GM12892 (cell line): ENCODE results near the gene GRM7.

Source experiments
- DNase-seq: peaks from one replicate; pipeline ENCODE4 v3.0.0; 2011; ENCODE audit not compliant: insufficient read length
- FAIRE-seq: peaks from 2 replicates; lab custom pipeline; 2011; peaks lifted over from hg19 to GRCh38; lab: Jason Lieb, UNC
- POLR2A ChIP-seq: IDR thresholded peaks from 2 replicates; pipeline ENCODE4 v1.6.1; 2011; ENCODE audit warnings: low read depth, low read length, control low read depth
- POLR2AphosphoS5 ChIP-seq: IDR thresholded peaks from 2 replicates; pipeline ENCODE4 v1.6.1; 2011; ENCODE audit warnings: low read depth, low read length, control low read depth
- TAF1 ChIP-seq: IDR thresholded peaks from 2 replicates; pipeline ENCODE4 v1.6.1; 2011; ENCODE audit warnings: low read depth, mild to moderate bottlenecking, control low read depth, low read length, borderline replicate concordance

The GRM7 gene

DNA sequence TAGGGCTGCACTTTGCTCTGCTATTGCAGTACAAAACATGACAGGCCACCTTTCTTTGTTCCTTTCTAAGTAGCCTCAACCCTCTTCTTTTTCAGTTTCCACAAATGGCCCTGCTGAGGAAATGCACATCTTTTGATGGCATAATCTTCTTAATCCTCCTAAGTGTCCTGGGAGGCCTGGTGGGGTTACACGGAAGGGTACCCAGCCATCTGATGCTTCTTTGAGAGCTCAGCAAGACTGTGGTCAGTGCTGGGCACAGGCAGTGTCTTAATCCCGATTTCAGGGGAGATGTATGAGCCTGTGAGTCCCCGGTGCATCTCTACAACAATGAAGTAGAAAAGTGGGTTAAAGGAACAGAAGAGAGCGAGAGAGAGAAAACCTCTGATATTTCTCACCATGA, 404.8 kb downstream of the GRM7 start:
- TF ChIP-seq TAF1 (no peak), POLR2A (no peak), POLR2AphosphoS5 (no peak)
- FAIRE-seq = no peak
- no peak for DNase-seq

DNA sequence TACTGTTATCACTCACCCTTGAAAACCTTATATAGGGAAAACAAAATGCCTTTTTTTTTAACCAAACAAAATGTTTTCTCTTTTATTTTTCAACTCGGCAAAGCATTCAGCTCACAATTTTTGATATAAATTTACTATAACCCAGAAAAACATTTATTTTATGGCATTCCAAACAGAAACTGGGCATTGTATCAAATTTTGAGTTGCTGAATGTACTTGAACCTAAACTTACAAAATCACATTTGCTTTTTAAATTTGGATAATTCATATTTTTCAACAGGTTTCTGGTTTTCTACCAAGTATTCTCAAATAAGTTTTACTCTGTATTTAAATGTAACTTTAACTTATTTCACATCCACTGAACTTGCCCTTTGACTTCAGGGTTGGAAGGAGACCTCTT, 405.6 kb downstream of the GRM7 start:
- FAIRE-seq = no peak
- no peak for TF ChIP-seq POLR2AphosphoS5
- no peak for TF ChIP-seq POLR2A
- no peak for TF ChIP-seq TAF1

DNA sequence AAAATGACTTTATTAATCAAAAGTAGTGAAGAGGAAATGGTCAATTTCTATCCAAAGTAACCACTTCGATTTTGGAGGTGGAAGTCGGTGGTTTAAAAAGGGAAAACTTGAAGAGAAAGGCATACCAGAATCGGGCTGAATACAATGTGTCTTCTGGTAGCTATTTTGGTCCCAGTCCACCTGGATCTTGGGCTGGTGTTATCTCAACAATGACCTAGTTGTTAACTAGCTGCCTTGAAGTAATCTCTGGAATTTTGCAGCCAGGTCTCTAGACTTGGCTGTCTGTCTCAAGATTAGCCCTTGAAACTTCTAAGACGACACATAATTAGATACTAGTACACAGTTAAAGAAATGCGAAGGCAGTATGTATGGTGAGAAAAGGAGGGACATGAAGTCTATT, 409.8 kb downstream of the GRM7 start:
- FAIRE-seq (no peak), DNase-seq (no peak)
- TF ChIP-seq POLR2AphosphoS5 (no peak), POLR2A (no peak), TAF1 (no peak)

More for the DNA sequence above, 405.6 kb downstream of the GRM7 start:
- no peak for DNase-seq

GRCh38 chr3:7271631-7272030, 410.7 kb downstream of the GRM7 start:
- no peak for TF ChIP-seq TAF1
- TF ChIP-seq POLR2AphosphoS5 = no peak
- no peak for TF ChIP-seq POLR2A
- DNase-seq (no peak), FAIRE-seq (no peak)

DNA sequence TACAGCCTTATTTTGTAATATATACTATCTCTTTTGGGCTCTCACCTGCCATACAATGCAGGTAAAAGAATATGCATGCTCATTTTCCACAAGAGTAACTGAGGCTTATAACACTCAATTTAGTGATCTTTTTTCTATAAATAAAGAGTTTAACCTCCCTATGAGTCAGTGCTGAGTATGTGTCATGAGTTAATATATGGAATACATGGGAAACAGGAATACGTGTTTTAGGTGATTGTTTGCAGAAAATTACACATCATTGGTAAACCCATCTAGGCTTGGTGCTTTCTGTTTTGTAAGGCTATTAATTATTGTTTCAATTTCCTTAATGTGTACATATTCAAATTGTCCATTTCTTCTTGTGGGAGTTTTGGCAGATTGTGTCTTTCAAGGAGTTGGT, 411.3 kb downstream of the GRM7 start:
- DNase-seq = no peak
- no peak for FAIRE-seq
- TF ChIP-seq POLR2AphosphoS5 = no peak

DNA sequence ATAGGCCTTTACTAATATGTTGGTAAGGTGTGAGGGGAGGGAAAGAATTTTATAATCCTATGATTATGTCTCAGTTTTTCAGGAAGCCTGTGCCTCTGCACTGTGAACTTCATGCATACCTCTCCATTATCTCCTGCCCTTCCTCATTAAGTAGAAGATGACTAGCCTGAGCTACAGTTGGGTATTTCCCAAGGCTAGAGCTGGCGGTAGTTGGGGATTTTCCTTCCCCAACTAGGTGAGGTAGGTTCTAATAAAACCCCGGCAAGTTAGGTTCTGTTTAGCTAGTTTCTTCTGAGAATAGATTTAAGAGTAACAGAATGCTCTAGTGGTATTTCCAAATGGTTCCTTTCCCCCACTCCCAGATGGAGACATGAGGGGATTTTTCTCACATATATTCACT, 414.5 kb downstream of the GRM7 start:
- FAIRE-seq (no peak), DNase-seq (no peak)
- TF ChIP-seq POLR2A (no peak), TAF1 (no peak), POLR2AphosphoS5 (no peak)

DNA sequence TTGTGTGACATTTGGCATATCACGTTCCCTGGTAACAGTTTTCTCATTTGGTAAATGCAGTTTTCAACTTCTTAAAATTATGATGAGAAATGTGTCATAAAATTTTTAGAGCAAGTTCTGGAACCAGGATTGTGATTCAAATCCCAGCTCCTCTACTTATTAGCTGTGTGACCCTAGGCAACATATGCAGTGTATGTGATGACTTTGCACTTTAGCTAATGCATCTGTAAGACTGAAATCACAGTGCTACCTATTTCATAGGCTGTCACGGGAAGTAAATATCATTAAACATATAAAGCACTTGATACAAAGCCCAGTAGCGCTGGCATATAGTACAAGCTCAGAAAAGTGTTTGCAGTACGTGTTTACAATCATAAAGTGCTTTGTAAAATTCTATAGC, 419.4 kb downstream of the GRM7 start:
- DNase-seq (no peak), FAIRE-seq (no peak)
- TF ChIP-seq TAF1 (no peak), POLR2A (no peak), POLR2AphosphoS5 (no peak)

DNA sequence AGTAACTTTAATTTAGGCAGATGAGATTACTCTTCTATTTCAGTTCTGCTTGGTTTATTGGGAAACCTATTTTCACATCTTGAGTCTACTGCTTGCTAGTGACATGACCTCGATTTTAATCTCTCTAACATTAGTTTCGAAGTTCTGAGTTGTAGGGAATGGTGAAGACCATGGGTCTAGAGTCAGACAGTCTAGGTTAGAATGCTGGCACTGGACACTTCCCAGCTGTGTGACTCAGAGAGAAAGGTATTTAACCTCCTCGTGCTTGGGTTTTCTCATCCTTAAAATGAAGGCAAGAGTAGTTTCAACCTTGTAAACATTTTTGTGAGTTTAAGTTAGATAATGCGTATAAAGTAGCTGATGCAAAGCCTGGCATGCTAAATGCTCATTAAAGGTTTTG, 422.1 kb downstream of the GRM7 start:
- DNase-seq (no peak), FAIRE-seq (no peak)
- TF ChIP-seq POLR2A = no peak
- no peak for TF ChIP-seq POLR2AphosphoS5
- TF ChIP-seq TAF1 = no peak

- no peak for TF ChIP-seq POLR2AphosphoS5
- TF ChIP-seq POLR2A = no peak
- DNase-seq (no peak), FAIRE-seq (no peak)
Measured at GRCh38 chr3:7285505-7285904, 424.6 kb downstream of the GRM7 start.

DNA sequence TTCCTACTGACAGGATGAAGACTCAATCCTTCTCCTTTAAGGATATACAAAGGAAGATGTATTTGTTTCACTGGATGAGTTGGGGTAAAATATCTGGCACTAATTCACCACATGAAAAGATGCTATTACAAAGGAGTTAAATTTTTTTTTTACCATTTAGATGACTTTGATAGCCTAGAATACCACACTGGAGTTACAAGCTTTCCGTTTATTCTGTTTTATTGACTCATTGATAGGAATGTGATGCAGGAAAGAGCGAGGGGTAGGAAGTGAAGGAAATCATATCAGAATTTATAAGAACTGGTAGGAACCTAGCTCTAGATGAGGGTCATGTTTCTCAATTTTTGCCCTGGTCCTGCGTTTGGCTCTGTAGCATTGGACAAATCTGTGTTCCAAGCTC, 427.2 kb downstream of the GRM7 start:
- FAIRE-seq (no peak), DNase-seq (no peak)
- TF ChIP-seq POLR2A = no peak
- no peak for TF ChIP-seq POLR2AphosphoS5
- TF ChIP-seq TAF1 = no peak

GRCh38 chr3:7289121-7289520, 428.2 kb downstream of the GRM7 start:
- no peak for FAIRE-seq
- no peak for DNase-seq

DNA sequence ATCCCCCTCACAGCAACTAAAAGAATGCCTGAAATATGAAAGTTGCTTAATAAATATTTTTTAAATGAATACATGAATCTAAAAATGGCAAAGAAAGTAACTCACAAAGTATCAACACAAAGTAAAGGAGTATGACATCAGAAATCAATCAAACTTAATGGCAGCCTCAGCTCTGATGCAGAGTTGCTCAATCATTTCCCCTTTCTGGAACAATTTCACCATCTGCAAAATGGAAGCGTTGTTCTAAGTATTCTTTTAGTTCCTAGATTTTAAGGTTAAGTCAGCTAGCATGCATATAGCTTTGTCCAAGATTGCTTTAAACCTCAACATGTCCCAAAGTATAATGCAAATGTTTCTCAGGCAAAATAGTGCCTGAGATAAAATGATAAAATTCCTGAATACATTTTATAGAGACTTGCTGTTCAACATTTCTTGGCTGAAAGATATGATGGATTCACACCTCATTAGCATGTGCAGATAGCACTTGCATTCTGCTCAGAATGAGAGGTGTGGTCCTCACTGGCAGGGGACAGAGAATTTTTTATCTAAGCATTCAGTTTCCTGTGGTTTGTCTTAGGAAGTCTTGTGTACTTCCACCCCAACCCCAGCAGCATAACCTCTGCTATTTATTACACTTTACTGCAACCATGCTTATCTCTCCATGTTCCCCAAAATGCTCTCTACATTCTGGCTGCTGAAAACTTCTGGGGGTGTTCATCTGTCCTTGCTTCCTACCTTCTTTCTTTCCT, 429.3 kb downstream of the GRM7 start:
- DNase-seq (no peak), FAIRE-seq (no peak)
- TF ChIP-seq POLR2AphosphoS5 = no peak
- TF ChIP-seq POLR2A = no peak
- no peak for TF ChIP-seq TAF1

More at GRCh38 chr3:7289121-7289520, 428.2 kb downstream of the GRM7 start:
- TF ChIP-seq POLR2AphosphoS5 (no peak), TAF1 (no peak), POLR2A (no peak)

DNA sequence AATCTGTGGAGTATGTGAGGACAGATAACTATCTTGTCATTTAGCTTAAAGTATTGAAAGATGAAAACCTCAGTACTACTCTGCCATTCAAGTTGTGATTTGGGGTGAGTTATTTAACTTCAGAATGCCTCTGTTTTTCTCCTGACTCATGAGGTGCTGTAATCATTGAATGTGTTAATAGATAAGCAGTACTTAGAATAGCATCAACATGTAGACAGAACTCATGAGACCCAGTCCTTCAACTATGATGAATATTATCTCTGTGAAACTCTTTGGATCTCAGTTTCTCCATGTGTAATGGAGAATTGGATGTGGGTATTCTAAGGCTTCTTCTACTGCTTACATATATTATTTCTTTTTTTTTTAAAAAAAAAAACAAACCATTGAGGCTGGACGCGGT, 431.4 kb downstream of the GRM7 start:
- no peak for DNase-seq
- FAIRE-seq = no peak
- no peak for TF ChIP-seq TAF1
- TF ChIP-seq POLR2AphosphoS5 = no peak
- no peak for TF ChIP-seq POLR2A
